IMR-90 (cell line): ENCODE measurements around the gene MBTPS2. TPM values are rescaled to one million over a fixed set of nuclear protein-coding genes. Genes with fewer than 3 reads are reported as not detected.

Experiments
- ATAC-seq: fragments of 200-7000 bp; cut with Tn5 transposase; 2 replicates; pipeline ENCODE4 v1.9.1; 2020; ENCODE audit warnings: low read depth, mild to moderate bottlenecking, moderate library complexity
- BruUV-seq: library from RNA; stranded (reverse); fragments of 400-500 nt; replicated peaks from 2 replicates; lab custom pipeline; 2021; lab: Mats Ljungman, UMichigan
- CTCF ChIA-PET: fragments of 300-600 bp; formaldehyde crosslinking; extraction: SDS; loops from one replicate; lab custom pipeline; 2021; ENCODE audit warnings: antibody characterized with exemption; lab: Yijun Ruan, JAX
- POLR2A ChIA-PET: fragments of 300-600 bp; sonication (Branson Sonifier 250); formaldehyde crosslinking; loops from one replicate; lab custom pipeline; 2022; ENCODE audit warnings: antibody characterized with exemption; ENCODE audit not compliant: unreplicated experiment; lab: Charles Lee
- DNase-seq: peaks from one replicate; pipeline ENCODE4 v3.0.0; 2013
- H2AFZ ChIP-seq: replicated peaks from 2 replicates; pipeline ENCODE3; 2013; ENCODE audit warnings: low read length, mild to moderate bottlenecking; ENCODE audit not compliant: poor library complexity
- H2AK5ac ChIP-seq: 2 replicates; pipeline ENCODE4 v1.6.1; 2013; ENCODE audit warnings: low read depth, low read length, inconsistent platforms
- H2AK9ac ChIP-seq: replicated peaks from 2 replicates; pipeline ENCODE3; 2013; ENCODE audit warnings: mild to moderate bottlenecking, low read depth, low read length, moderate library complexity; ENCODE audit not compliant: poor library complexity
- H2BK120ac ChIP-seq: 2 replicates; pipeline ENCODE4 v1.6.1; 2013; ENCODE audit warnings: low read depth, low read length, inconsistent platforms
- H2BK15ac ChIP-seq: 3 replicates; pipeline ENCODE4 v1.6.1; 2013; ENCODE audit warnings: low read depth, low read length, inconsistent platforms
- H2BK20ac ChIP-seq: 2 replicates; pipeline ENCODE4 v1.6.1; 2013; ENCODE audit warnings: low read depth, mild to moderate bottlenecking, inconsistent platforms, low read length, moderate library complexity
- H2BK5ac ChIP-seq: 2 replicates; pipeline ENCODE4 v1.6.1; 2013; ENCODE audit warnings: mild to moderate bottlenecking, low read depth, low read length, inconsistent platforms; ENCODE audit not compliant: poor library complexity, severe bottlenecking
- H3K14ac ChIP-seq: replicated peaks from 2 replicates; pipeline ENCODE4 v1.6.1; 2013; ENCODE audit warnings: low read depth, low read length, inconsistent platforms
- H3K18ac ChIP-seq: 2 replicates; pipeline ENCODE4 v1.6.1; 2013; ENCODE audit warnings: low read depth, low read length, control low read depth
- H3K23ac ChIP-seq: 2 replicates; pipeline ENCODE4 v1.6.1; 2013; ENCODE audit warnings: low read depth, low read length, inconsistent platforms
- H3K27ac ChIP-seq: 2 replicates; pipeline ENCODE4 v1.5.1; 2013; ENCODE audit warnings: mild to moderate bottlenecking, control low read depth, low read length; ENCODE audit not compliant: insufficient read depth
- H3K27me3 ChIP-seq: 2 replicates; pipeline ENCODE4 v1.6.1; 2013; ENCODE audit warnings: low read length; ENCODE audit not compliant: control insufficient read depth, insufficient read depth
- H3K36me3 ChIP-seq: 2 replicates; pipeline ENCODE4 v1.6.1; 2013; ENCODE audit warnings: low read length, mixed read lengths; ENCODE audit not compliant: control insufficient read depth, insufficient read depth
- H3K4ac ChIP-seq: 2 replicates; pipeline ENCODE4 v1.6.1; 2013; ENCODE audit warnings: low read depth, low read length, inconsistent platforms
- H3K4me1 ChIP-seq: 2 replicates; pipeline ENCODE4 v1.6.1; 2013; ENCODE audit warnings: low read length, mixed read lengths; ENCODE audit not compliant: control insufficient read depth, insufficient read depth
- H3K4me2 ChIP-seq: 2 replicates; pipeline ENCODE4 v1.6.1; 2013; ENCODE audit warnings: low read depth, mild to moderate bottlenecking, control low read depth, low read length, moderate library complexity
- H3K4me3 ChIP-seq: 2 replicates; pipeline ENCODE4 v1.5.1; 2013; ENCODE audit warnings: low read depth, mild to moderate bottlenecking, control low read depth, low read length, moderate library complexity; ENCODE audit not compliant: insufficient read depth
- H3K56ac ChIP-seq: 2 replicates; pipeline ENCODE4 v1.6.1; 2013; ENCODE audit warnings: low read length, inconsistent platforms; ENCODE audit not compliant: insufficient read depth; ENCODE audit errors: extremely low read depth
- H3K79me1 ChIP-seq, 2 experiments: 2 replicates each; pipeline ENCODE4 v1.6.1; 2013; ENCODE audit warnings: low read length in 2 of 2, inconsistent platforms in 1 of 2, low read depth in 1 of 2
- H3K9ac ChIP-seq: 2 replicates; pipeline ENCODE4 v1.6.1; 2013; ENCODE audit warnings: low read depth, low read length, control low read depth
- H3K9me1 ChIP-seq: 2 replicates; pipeline ENCODE4 v1.6.1; 2013; ENCODE audit warnings: low read length, inconsistent platforms; ENCODE audit not compliant: insufficient read depth
- H3K9me3 ChIP-seq: 2 replicates; pipeline ENCODE4 v1.6.1; 2013; ENCODE audit warnings: low read length; ENCODE audit not compliant: control insufficient read depth, insufficient read depth
- H4K20me1 ChIP-seq: 2 replicates; pipeline ENCODE4 v1.6.1; 2013; ENCODE audit warnings: low read length, inconsistent platforms; ENCODE audit not compliant: insufficient read depth
- H4K5ac ChIP-seq: 2 replicates; pipeline ENCODE4 v1.6.1; 2013; ENCODE audit warnings: mild to moderate bottlenecking, low read depth, low read length, control low read depth
- H4K8ac ChIP-seq, 2 experiments: 2 replicates each; pipeline ENCODE4 v1.6.1; 2013; ENCODE audit warnings: low read depth in 2 of 2, low read length in 2 of 2, control low read depth in 1 of 2, inconsistent platforms in 1 of 2
- H4K91ac ChIP-seq: 2 replicates; pipeline ENCODE4 v1.6.1; 2013; ENCODE audit warnings: low read depth, low read length, inconsistent platforms; ENCODE audit not compliant: insufficient read depth
- CHD1 ChIP-seq: IDR thresholded peaks from 2 replicates; pipeline ENCODE4 v1.6.1; 2012; ENCODE audit warnings: low read depth, low read length, improper control_type of control experiment
- ELK1 ChIP-seq: fragments of 150-350 bp; IDR thresholded peaks from 2 replicates; pipeline ENCODE4 v1.6.1; 2016; ENCODE audit warnings: low read depth, mild to moderate bottlenecking, low read length, moderate library complexity, borderline replicate concordance
- MAZ ChIP-seq: IDR thresholded peaks from 2 replicates; pipeline ENCODE4 v1.6.1; 2012; ENCODE audit warnings: low read depth, mild to moderate bottlenecking, low read length, improper control_type of control experiment, moderate library complexity, borderline replicate concordance
- RAD21 ChIP-seq: IDR thresholded peaks from 2 replicates; pipeline ENCODE4 v1.6.1; 2012; ENCODE audit warnings: low read length, improper control_type of control experiment
- RCOR1 ChIP-seq: IDR thresholded peaks from 2 replicates; pipeline ENCODE4 v1.6.1; 2012; ENCODE audit warnings: mild to moderate bottlenecking, low read length, improper control_type of control experiment; ENCODE audit not compliant: insufficient replicate concordance
- RFX5 ChIP-seq: IDR thresholded peaks from 2 replicates; pipeline ENCODE4 v1.8.0; 2012; ENCODE audit warnings: low read depth, mild to moderate bottlenecking, low read length, moderate library complexity
- WGBS, 2 experiments: methylation state at CpG; one replicate each; pipeline versions ENCODE4 v1.1.5 to v1.1.7; 2013; ENCODE audit warnings: missing lambda C conversion rate in 2 of 2; ENCODE audit not compliant: insufficient read length in 1 of 2; ENCODE audit errors: extremely low coverage in 2 of 2; 5-methylcytosine and 5-hydroxymethylcytosine counted together
- dilution Hi-C: fragments of 300-500 bp; cut with HindIII; formaldehyde crosslinking; loops from one replicate; pipeline ENCODE4 v1.14.3; 2018; ENCODE audit warnings: low sequenced_read_pairs; ENCODE audit not compliant: unreplicated experiment
- in situ Hi-C: fragments of 300-500 bp; cut with MboI; formaldehyde crosslinking; loops from 3 replicates; pipeline ENCODE4 v1.14.3; 2019; ENCODE audit warnings: low sequenced_read_pairs, inconsistent platforms, mixed read lengths
- intact Hi-C: fragments of 100-400 bp; cut with micrococcal nuclease; formaldehyde crosslinking; loops from 2 replicates; pipeline ENCODE4 v1.10.0; 2022
- polyA plus RNA-seq, 3 experiments: library from polyadenylated mRNA; depleted of rRNA; stranded (reverse); fragments of >200 nt; gene quantifications; 2 replicates each; pipeline ENCODE4 v1.2.3, GENCODE V29; 2012; ENCODE audit warnings: low replicate concordance in 1 of 3
- total RNA-seq: library from RNA; depleted of rRNA; stranded (reverse); fragments of >200 nt; gene quantifications from 2 replicates; pipeline ENCODE4 v1.2.3, GENCODE V29; 2012
- TF ChIP-seq, protein P1 (sequence below): fragments of 150-350 bp; IDR thresholded peaks from 2 replicates; pipeline ENCODE4 v1.6.1; 2017; ENCODE audit warnings: mild to moderate bottlenecking, antibody characterized with exemption, low read length, low read depth
- TF ChIP-seq, protein P2 (sequence below): conservative IDR thresholded peaks from 2 replicates; pipeline ENCODE4 v1.5.1; 2012; ENCODE audit warnings: mild to moderate bottlenecking, low read depth, low read length, improper control_type of control experiment

The MBTPS2 gene
- total and polyA plus RNA-seq, 2 of the 4 experiments (the other 2 are of a cell fraction) = 4.7 to 12.4 TPM

DNA sequence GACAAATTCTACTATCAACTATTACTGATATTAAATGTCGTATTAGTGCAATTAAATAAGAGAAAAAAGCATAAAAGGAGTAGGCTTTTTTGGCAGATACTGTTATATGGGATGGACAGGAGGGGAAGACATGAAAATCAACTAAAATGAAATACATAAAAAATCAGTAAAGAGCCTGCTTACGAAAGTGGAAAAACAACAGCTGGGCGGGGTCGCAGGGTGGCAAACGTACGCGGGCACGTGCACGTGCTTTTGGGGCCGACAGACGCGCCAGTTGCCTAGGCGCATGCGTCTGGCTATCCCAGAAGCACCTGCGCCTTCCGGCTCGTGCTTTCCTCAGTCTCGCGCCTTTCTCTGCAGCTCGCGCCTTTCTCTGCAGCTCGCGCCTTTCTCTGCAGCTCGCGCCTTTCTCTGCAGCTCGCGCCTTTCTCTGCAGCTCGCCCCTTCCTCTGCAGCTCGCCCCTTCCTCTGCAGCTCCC is 16.6 kb downstream of the MBTPS2 start, which contains the start of gene YY2:
TSS of gene YY2 (plus strand) at position 51 of the 479 bp plus-strand sequence. CDS start 498 bp downstream, outside the sequence.
- Histone ChIP-seq H4K5ac (no peak within 1 kb of the TSS), H3K23ac (no peak within 1 kb of the TSS), H2AK9ac (no peak within 1 kb of the TSS), H3K4me3 (no peak within 1 kb of the TSS), H3K9me1 (peaks cover 2% of the 10 kb centered on the region; the same call in 1 of the 2 replicates), H4K8ac (no peak within 1 kb of the TSS), H3K4ac (no peak within 1 kb of the TSS), H3K27ac (no peak within 1 kb of the TSS), H3K4me2 (no peak within 1 kb of the TSS), H3K4me1 (peaks cover 4% of the 10 kb centered on the region), H3K36me3 (peaks cover 11% of the 10 kb centered on the region), H2BK120ac (no peak within 1 kb of the TSS), H2BK20ac (no peak within 1 kb of the TSS), H4K20me1 (no peaks in the 10 kb centered on the region), H3K14ac (no peak within 1 kb of the TSS), H3K79me1 (peaks cover 0 to 3% of the 10 kb centered on the region in 2 experiments; a peak in 1 of 4 replicates), H2AK5ac (no peak within 1 kb of the TSS), H2AFZ (no peak within 1 kb of the TSS), H3K18ac (no peak within 1 kb of the TSS), H4K91ac (no peak within 1 kb of the TSS), H2BK15ac (no peak within 1 kb of the TSS), H3K9ac (no peak within 1 kb of the TSS), H2BK5ac (no peak within 1 kb of the TSS), H3K27me3 (no peaks in the 10 kb centered on the region), H3K9me3 (peaks cover 2% of the 10 kb centered on the region; the same call in 1 of the 2 replicates), H3K56ac (no peak within 1 kb of the TSS)
- dilution Hi-C loops = no loop called here
- ATAC-seq (no peak), DNase-seq (no peak)
- no TSS peak for BruUV-seq
- ChIA-PET CTCF (no interaction called here), POLR2A (no interaction called here)
- 79% methylated on average over 23 of the region's 29 CpGs; no CpG with 5 or more reads in 1 of the 2 experiments for WGBS, 2 experiments
- TF ChIP-seq ELK1 = no peak
- TF ChIP-seq, protein P1, sequence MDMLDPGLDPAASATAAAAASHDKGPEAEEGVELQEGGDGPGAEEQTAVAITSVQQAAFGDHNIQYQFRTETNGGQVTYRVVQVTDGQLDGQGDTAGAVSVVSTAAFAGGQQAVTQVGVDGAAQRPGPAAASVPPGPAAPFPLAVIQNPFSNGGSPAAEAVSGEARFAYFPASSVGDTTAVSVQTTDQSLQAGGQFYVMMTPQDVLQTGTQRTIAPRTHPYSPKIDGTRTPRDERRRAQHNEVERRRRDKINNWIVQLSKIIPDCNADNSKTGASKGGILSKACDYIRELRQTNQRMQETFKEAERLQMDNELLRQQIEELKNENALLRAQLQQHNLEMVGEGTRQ = no peak
- no peak for TF ChIP-seq RCOR1
- TF ChIP-seq RFX5 = no peak
- TF ChIP-seq RAD21 = no peak
- TF ChIP-seq, protein P2, sequence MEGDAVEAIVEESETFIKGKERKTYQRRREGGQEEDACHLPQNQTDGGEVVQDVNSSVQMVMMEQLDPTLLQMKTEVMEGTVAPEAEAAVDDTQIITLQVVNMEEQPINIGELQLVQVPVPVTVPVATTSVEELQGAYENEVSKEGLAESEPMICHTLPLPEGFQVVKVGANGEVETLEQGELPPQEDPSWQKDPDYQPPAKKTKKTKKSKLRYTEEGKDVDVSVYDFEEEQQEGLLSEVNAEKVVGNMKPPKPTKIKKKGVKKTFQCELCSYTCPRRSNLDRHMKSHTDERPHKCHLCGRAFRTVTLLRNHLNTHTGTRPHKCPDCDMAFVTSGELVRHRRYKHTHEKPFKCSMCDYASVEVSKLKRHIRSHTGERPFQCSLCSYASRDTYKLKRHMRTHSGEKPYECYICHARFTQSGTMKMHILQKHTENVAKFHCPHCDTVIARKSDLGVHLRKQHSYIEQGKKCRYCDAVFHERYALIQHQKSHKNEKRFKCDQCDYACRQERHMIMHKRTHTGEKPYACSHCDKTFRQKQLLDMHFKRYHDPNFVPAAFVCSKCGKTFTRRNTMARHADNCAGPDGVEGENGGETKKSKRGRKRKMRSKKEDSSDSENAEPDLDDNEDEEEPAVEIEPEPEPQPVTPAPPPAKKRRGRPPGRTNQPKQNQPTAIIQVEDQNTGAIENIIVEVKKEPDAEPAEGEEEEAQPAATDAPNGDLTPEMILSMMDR = no peak
- no peak for TF ChIP-seq MAZ
- no peak for TF ChIP-seq CHD1
- intact Hi-C loops = no loop called here
- in situ Hi-C loops = no loop called here
